GM13976 (cell line): ENCODE measurements around the gene HLX.

Source experiments
- DNase-seq: peaks from one replicate; pipeline ENCODE4 v3.0.0; 2012; ENCODE audit warnings: low spot score
- CTCF ChIP-seq: IDR thresholded peaks from 2 replicates; pipeline ENCODE4 v1.5.1; 2012; ENCODE audit warnings: borderline replicate concordance, mild to moderate bottlenecking; ENCODE audit not compliant: insufficient read depth; ENCODE audit errors: extremely low read depth, missing control alignments, control extremely low read depth
- in situ Hi-C: fragments of 300-500 bp; cut with MboI; formaldehyde crosslinking; loops from one replicate; pipeline ENCODE4 v1.12.0; 2022; ENCODE audit warnings: low sequenced_read_pairs, mixed read lengths, inconsistent platforms; ENCODE audit not compliant: unreplicated experiment

Gene HLX

GRCh38 chr1:220927442-220927841 lies 48.2 kb downstream of the HLX start:
- DNase-seq = no peak
- in situ Hi-C loops = no loop called here
- TF ChIP-seq CTCF = no peak

GRCh38 chr1:220928320-220928719 lies 49.1 kb downstream of the HLX start:
- no peak for TF ChIP-seq CTCF
- DNase-seq = no peak
- in situ Hi-C loops = no loop called here

GRCh38 chr1:220928725-220929300 lies 49.6 kb downstream of the HLX start:
- TF ChIP-seq CTCF = no peak
- in situ Hi-C loops = no loop called here

GRCh38 chr1:220929304-220929703 lies 50.1 kb downstream of the HLX start:
- DNase-seq = no peak
- TF ChIP-seq CTCF = no peak
- in situ Hi-C loops = no loop called here

More at GRCh38 chr1:220928725-220929300, 49.6 kb downstream of the HLX start:
- no peak for DNase-seq
